ENCODE data around the gene RRBP1. TPM values are rescaled to one million over a fixed set of nuclear protein-coding genes. Genes with fewer than 3 reads are reported as not detected.

Gene RRBP1
- total RNA-seq, 6 donors from 2014 or later = 143 to 256 (median 172) TPM

DNA sequence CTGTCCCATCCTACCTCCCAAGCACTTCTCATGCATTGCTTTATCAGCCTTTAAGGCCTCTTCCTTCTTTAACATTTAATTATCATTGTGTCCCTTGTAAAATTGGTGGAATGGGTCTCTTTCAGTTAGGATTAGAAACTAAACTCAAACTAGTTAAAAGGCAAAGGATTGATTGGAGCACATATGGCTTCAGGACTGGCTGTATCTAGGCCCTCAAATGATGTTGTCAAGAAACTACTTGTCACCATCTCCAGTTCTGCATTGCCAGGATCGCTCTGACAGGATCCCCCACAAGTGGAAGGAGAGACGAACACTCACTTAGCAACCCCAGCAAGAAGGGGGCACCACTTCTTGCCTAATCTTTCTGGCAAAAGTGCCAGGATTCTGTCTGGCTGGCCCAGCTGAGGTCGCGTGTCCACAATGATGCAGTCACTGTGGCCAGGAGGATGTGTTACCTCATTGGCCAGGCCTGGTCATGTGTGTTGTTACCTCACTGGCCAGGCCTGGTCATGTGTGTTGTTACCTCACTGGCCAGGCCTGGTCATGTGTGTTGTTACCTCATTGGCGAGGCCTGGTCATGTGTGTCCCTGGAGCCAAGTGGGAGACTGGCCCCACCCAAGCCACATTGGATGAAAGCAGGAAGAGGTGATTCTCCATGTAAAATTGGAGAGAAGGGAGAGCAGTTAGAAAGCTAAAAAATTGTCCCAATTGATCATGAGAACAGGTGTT lies 22.7 kb upstream of the RRBP1 start:
- no peak overlapping the region for H3K4me3 ChIP-seq
- 95 to 97% methylated on average over 3 to 5 of the region's 5 CpGs for WGBS, 2 donors
- TF ChIP-seq, protein P1, sequence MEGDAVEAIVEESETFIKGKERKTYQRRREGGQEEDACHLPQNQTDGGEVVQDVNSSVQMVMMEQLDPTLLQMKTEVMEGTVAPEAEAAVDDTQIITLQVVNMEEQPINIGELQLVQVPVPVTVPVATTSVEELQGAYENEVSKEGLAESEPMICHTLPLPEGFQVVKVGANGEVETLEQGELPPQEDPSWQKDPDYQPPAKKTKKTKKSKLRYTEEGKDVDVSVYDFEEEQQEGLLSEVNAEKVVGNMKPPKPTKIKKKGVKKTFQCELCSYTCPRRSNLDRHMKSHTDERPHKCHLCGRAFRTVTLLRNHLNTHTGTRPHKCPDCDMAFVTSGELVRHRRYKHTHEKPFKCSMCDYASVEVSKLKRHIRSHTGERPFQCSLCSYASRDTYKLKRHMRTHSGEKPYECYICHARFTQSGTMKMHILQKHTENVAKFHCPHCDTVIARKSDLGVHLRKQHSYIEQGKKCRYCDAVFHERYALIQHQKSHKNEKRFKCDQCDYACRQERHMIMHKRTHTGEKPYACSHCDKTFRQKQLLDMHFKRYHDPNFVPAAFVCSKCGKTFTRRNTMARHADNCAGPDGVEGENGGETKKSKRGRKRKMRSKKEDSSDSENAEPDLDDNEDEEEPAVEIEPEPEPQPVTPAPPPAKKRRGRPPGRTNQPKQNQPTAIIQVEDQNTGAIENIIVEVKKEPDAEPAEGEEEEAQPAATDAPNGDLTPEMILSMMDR (IDR thresholded peaks at IDR 0.05) = no peak
- TF ChIP-seq POLR2A (IDR thresholded peaks at IDR 0.05) (no peak), EP300 (IDR thresholded peaks at IDR 0.05) (no peak), POLR2AphosphoS5 (IDR thresholded peaks at IDR 0.05) (no peak)
- H3K4me1 ChIP-seq = no peaks in the 10 kb centered on the region
- ATAC-seq (ENCODE audit: low FRiP score in 2 of 2) (no peak), DNase-seq (no peak)
- H3K9me3 ChIP-seq = no peaks in the 10 kb centered on the region
- H3K27me3 ChIP-seq = no peaks in the 10 kb centered on the region
- no peak overlapping the region for H3K27ac ChIP-seq
- H3K36me3 ChIP-seq = no peaks in the 10 kb centered on the region

- no peak for DNase-seq
- H3K4me1 ChIP-seq = no peaks in the 10 kb centered on the region
- H3K36me3 ChIP-seq = no peaks in the 10 kb centered on the region
- TF ChIP-seq POLR2A (IDR thresholded peaks at IDR 0.05) (no peak), EP300 (IDR thresholded peaks at IDR 0.05) (no peak), POLR2AphosphoS5 (IDR thresholded peaks at IDR 0.05) (no peak)
- TF ChIP-seq, protein P1 (IDR thresholded peaks at IDR 0.05) = no peak
- H3K27ac ChIP-seq = no peak overlapping the region
- ATAC-seq (ENCODE audit: low FRiP score in 2 of 2) = no peak
- H3K27me3 ChIP-seq = no peaks in the 10 kb centered on the region
- no peaks in the 10 kb centered on the region for H3K9me3 ChIP-seq
- WGBS, 2 donors = 78 to 87% methylated on average over 4 of the region's 4 CpGs
- H3K4me3 ChIP-seq = no peak overlapping the region
Observed at GRCh38 chr20:17701826-17702225, 19.8 kb upstream of the RRBP1 start.

- Histone ChIP-seq H3K4me3 (no peak overlapping the region), H3K9me3 (no peaks in the 10 kb centered on the region), H3K27me3 (no peaks in the 10 kb centered on the region), H3K4me1 (no peaks in the 10 kb centered on the region), H3K36me3 (no peaks in the 10 kb centered on the region), H3K27ac (no peak overlapping the region)
- 90 to 91% methylated on average over 7 of the region's 7 CpGs for WGBS, 2 donors
- DNase-seq = no peak
- no peak for ATAC-seq (ENCODE audit: low FRiP score in 2 of 2)
- TF ChIP-seq, protein P1 (IDR thresholded peaks at IDR 0.05) = no peak
- TF ChIP-seq POLR2AphosphoS5 (IDR thresholded peaks at IDR 0.05) = no peak
- no peak for TF ChIP-seq POLR2A (IDR thresholded peaks at IDR 0.05)
- TF ChIP-seq EP300 (IDR thresholded peaks at IDR 0.05) = no peak
Observed at GRCh38 chr20:17700637-17701036, 18.6 kb upstream of the RRBP1 start.

DNA sequence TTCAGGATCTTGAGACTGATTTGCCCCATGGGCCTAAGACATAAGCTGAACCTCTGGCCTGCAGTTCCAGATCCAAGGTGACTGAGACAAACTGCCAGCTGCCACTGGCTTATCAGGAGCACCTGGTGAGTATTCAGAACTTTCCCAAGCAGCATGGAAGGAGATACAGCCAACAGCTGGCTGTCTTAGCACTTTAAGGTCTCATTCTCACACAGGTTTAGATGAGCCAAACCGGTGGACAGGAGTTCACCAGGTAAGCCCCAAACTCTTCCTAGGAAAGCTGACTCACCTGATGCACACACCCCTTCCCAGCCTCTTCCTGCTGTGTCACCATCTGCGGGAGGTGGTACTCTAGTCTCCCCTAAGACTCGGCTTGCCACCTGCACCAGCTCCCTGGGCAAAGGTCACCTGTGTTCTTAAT lies 17.9 kb upstream of the RRBP1 start, which contains the start of gene BANF2:
Gene BANF2, plus strand, starts transcription at position 36 of the 421 bp plus-strand sequence. CDS start 25,060 bp downstream, outside the sequence.
- no peaks in the 10 kb centered on the region for H3K27me3 ChIP-seq
- H3K9me3 ChIP-seq = no peaks in the 10 kb centered on the region
- no peak for ATAC-seq (ENCODE audit: low FRiP score in 2 of 2)
- DNase-seq = no peak
- no peaks in the 10 kb centered on the region for H3K36me3 ChIP-seq
- H3K4me1 ChIP-seq = no peaks in the 10 kb centered on the region
- no peak within 1 kb of the TSS for H3K4me3 ChIP-seq
- 61 to 88% methylated on average over 1 to 3 of the region's 3 CpGs for WGBS, 2 donors
- no peak within 1 kb of the TSS for H3K27ac ChIP-seq
- TF ChIP-seq EP300 (IDR thresholded peaks at IDR 0.05) (no peak), POLR2AphosphoS5 (IDR thresholded peaks at IDR 0.05) (no peak), POLR2A (IDR thresholded peaks at IDR 0.05) (no peak)
- TF ChIP-seq, protein P1 (IDR thresholded peaks at IDR 0.05) = no peak

DNA sequence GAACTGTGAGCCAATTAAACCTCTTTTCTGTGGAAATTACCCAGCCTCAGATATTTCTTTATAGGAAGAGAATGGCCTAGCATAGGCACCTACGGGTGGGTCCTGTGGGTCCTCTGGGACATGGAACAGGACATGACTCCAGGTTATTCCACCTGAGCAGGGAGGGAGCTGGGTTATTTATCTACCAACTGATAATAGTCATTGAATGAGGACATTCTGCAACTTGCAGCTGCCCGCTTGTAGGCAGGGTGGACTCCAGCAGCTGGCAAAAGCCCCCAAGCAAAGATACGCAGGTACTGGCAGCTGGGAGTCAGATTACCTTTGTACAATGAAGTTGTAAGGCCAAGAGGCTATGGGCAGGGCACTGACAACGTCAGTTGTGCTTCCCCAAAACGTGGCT lies 16.3 kb upstream of the RRBP1 start:
- Histone ChIP-seq H3K36me3 (no peaks in the 10 kb centered on the region), H3K27ac (no peak overlapping the region), H3K27me3 (no peaks in the 10 kb centered on the region), H3K4me3 (no peak overlapping the region), H3K4me1 (no peaks in the 10 kb centered on the region), H3K9me3 (no peaks in the 10 kb centered on the region)
- WGBS, 2 donors = 57 to 67% methylated on average over 3 to 5 of the region's 5 CpGs
- ATAC-seq (ENCODE audit: low FRiP score in 2 of 2) = no peak
- TF ChIP-seq POLR2A (IDR thresholded peaks at IDR 0.05) = no peak
- TF ChIP-seq, protein P1 (IDR thresholded peaks at IDR 0.05) = no peak
- TF ChIP-seq EP300 (IDR thresholded peaks at IDR 0.05) = no peak
- TF ChIP-seq POLR2AphosphoS5 (IDR thresholded peaks at IDR 0.05) = no peak
- DNase-seq = no peak
